Activated CD4-positive, CD25-positive, alpha-beta regulatory T cell treated with anti-CD3 and anti-CD28 coated beads, Interleukin-2, amount 50 U/mL, for 24 hours (primary cell): ENCODE results near the gene EMC8.
"Not testable (repeated sequence)": the region's sequence is repeated elsewhere in the genome, so short reads cannot be mapped to it uniquely, and the experiment has no call there.

Experiments used
- ATAC-seq, 2 donors: fragments of 150-1000 bp; cut with Tn5 transposase; one replicate each; pipeline ENCODE4 v1.10.0; 2021; ENCODE audit warnings: mild to moderate bottlenecking in 1 of 2, moderate library complexity in 1 of 2

The EMC8 gene

GRCh38 chr16:85799497-85800320 lies at the start of gene EMC8, which contains the start of gene COX4I1:
Gene EMC8 (minus strand): TSS chr16:85799544. CDS start chr16:85799295, 249 bp downstream.
Gene COX4I1 (plus strand): TSS chr16:85799695. CDS start chr16:85801206, 1,511 bp downstream.
- ATAC-seq, result peak; percentile 93 to 94

- no peak for ATAC-seq
These were observed 49.6 kb upstream of the EMC8 start for GRCh38 chr16:85848986-85849385.

GRCh38 chr16:85847681-85848601 lies 48.6 kb upstream of the EMC8 start:
- no peak for ATAC-seq

GRCh38 chr16:85847036-85847435 lies 47.7 kb upstream of the EMC8 start:
- ATAC-seq, result no peak

- ATAC-seq, result no peak
These were observed 47.1 kb upstream of the EMC8 start for GRCh38 chr16:85846461-85846860.

GRCh38 chr16:85845266-85845665 lies 45.9 kb upstream of the EMC8 start:
- ATAC-seq, result no peak

GRCh38 chr16:85844786-85845185 lies 45.4 kb upstream of the EMC8 start:
- ATAC-seq, result peak in 1 of 2 donors; percentile 17

- ATAC-seq, result no peak
These were observed 44.8 kb upstream of the EMC8 start for GRCh38 chr16:85844169-85844481.

GRCh38 chr16:85843471-85844168 lies 44.3 kb upstream of the EMC8 start:
- no peak for ATAC-seq

GRCh38 chr16:85842848-85843247 lies 43.5 kb upstream of the EMC8 start:
- no peak for ATAC-seq

- ATAC-seq, result no peak
These were observed 43.1 kb upstream of the EMC8 start for GRCh38 chr16:85842435-85842834.

GRCh38 chr16:85840801-85841200 lies 41.5 kb upstream of the EMC8 start:
- ATAC-seq, result no peak

- ATAC-seq, result no peak
These were observed 41.1 kb upstream of the EMC8 start for GRCh38 chr16:85840395-85840794.

- no peak for ATAC-seq
These were observed 40.4 kb upstream of the EMC8 start for GRCh38 chr16:85839681-85840240.

- no peak for ATAC-seq
These were observed 39.7 kb upstream of the EMC8 start for GRCh38 chr16:85838876-85839585.

GRCh38 chr16:85838381-85838780 lies 39.0 kb upstream of the EMC8 start:
- ATAC-seq, result no peak

GRCh38 chr16:85837654-85838053 lies 38.3 kb upstream of the EMC8 start:
- not testable (repeated sequence) for ATAC-seq

GRCh38 chr16:85836706-85837582 lies 37.6 kb upstream of the EMC8 start:
- ATAC-seq, result no peak

GRCh38 chr16:85835956-85836705 lies 36.8 kb upstream of the EMC8 start:
- no peak for ATAC-seq

GRCh38 chr16:85835227-85835751 lies 35.9 kb upstream of the EMC8 start:
- no peak for ATAC-seq
